ENCODE results near the gene PIK3CD.

DNA sequence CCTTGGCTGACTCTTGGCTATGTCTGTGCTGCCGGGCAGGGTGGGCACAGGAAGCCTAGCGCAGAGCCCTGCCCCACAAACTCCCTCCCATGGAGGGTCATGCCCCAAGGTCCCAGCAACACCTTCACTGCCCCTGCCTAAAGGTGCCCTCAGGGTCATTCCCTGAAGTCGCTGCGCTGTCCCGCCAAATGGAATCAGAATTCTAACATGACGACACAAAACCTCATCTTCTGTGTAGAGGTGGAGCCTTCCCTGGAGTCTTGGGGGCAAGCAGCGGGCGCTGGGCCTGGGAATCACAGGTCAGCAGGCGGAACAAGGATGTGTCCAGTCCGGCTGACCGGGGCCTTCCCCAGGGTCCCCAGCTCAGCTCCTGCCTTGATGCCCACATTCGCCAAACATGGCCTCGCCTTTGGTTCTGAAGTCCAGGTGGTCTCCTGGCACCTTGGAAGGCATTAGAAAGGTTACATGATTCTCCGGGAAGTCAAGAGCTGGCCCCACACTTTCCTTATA lies 45.5 kb upstream of the PIK3CD start:
- no peak for TF ChIP-seq EZH2 (IDR thresholded peaks at IDR 0.05; ENCODE audit: borderline replicate concordance, low read length)
- TF ChIP-seq, protein P1, sequence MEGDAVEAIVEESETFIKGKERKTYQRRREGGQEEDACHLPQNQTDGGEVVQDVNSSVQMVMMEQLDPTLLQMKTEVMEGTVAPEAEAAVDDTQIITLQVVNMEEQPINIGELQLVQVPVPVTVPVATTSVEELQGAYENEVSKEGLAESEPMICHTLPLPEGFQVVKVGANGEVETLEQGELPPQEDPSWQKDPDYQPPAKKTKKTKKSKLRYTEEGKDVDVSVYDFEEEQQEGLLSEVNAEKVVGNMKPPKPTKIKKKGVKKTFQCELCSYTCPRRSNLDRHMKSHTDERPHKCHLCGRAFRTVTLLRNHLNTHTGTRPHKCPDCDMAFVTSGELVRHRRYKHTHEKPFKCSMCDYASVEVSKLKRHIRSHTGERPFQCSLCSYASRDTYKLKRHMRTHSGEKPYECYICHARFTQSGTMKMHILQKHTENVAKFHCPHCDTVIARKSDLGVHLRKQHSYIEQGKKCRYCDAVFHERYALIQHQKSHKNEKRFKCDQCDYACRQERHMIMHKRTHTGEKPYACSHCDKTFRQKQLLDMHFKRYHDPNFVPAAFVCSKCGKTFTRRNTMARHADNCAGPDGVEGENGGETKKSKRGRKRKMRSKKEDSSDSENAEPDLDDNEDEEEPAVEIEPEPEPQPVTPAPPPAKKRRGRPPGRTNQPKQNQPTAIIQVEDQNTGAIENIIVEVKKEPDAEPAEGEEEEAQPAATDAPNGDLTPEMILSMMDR (conservative IDR thresholded peaks at IDR 0.05 in 1 of 2, IDR thresholded peaks at IDR 0.05 in 1 of 2; ENCODE audit: extremely low read depth in 1 of 2, insufficient read depth in 1 of 2, low read depth in 1 of 2, low read length in 2 of 2) = no peak
